SHP77 treated with DMSO at 0.1 percent for 48 hours (cell line): ENCODE measurements around the gene GALR2.
A peak's percentile ranks its signal among the peaks of the same experiment; 100 is the strongest.
"Not testable (repeated sequence)": the region's sequence is repeated elsewhere in the genome, so short reads cannot be mapped to it uniquely, and the experiment has no call there.

Source experiments
- DNase-seq: peaks from one replicate; lab custom pipeline; 2025; lab: John Stamatoyannopoulos, UW

The GALR2 gene

GRCh38 chr17:76049836-76050537, 24.6 kb upstream of the GALR2 start:
- no peak for DNase-seq

- DNase-seq, result no peak
Observed at GRCh38 chr17:76050538-76051467, 23.8 kb upstream of the GALR2 start.

- DNase-seq, result no peak
Observed at GRCh38 chr17:76051561-76051960, 23.0 kb upstream of the GALR2 start.

GRCh38 chr17:76053246-76054111, 21.1 kb upstream of the GALR2 start:
- DNase-seq, result no peak

GRCh38 chr17:76054112-76054476, 20.5 kb upstream of the GALR2 start:
- no peak for DNase-seq

GRCh38 chr17:76056882-76057281, 17.7 kb upstream of the GALR2 start:
- DNase-seq, result no peak

GRCh38 chr17:76058264-76058663, 16.3 kb upstream of the GALR2 start:
- DNase-seq, result not testable (repeated sequence)

GRCh38 chr17:76063875-76064546, 10.6 kb upstream of the GALR2 start:
- DNase-seq, result no peak

- DNase-seq, result no peak
Observed at GRCh38 chr17:76065775-76066174, 8.8 kb upstream of the GALR2 start.

- DNase-seq, result no peak
Observed at GRCh38 chr17:76071531-76072147, 2.9 kb upstream of the GALR2 start.

GRCh38 chr17:76072148-76072858, 2.3 kb upstream of the GALR2 start, which contains the start of gene SRP68:
Gene SRP68, minus strand, starts transcription at chr17:76072517. Its CDS starts 26 bp downstream, at chr17:76072491.
- peak; percentile 75 for DNase-seq

- DNase-seq, result no peak
Observed at GRCh38 chr17:76075364-76076145, 974 bp downstream of the GALR2 start.

GRCh38 chr17:76076146-76076764, 1.7 kb downstream of the GALR2 start:
- no peak for DNase-seq

GRCh38 chr17:76076765-76077583, 2.4 kb downstream of the GALR2 start:
- DNase-seq, result no peak

GRCh38 chr17:76077584-76078110, 3.1 kb downstream of the GALR2 start:
- no peak for DNase-seq

- DNase-seq, result not testable (repeated sequence)
Observed at GRCh38 chr17:76078370-76078769, 3.8 kb downstream of the GALR2 start.

GRCh38 chr17:76078860-76079534, 4.4 kb downstream of the GALR2 start, which contains the start of gene ZACN:
Gene ZACN, plus strand, starts transcription at chr17:76079182. Its CDS starts 83 bp downstream, at chr17:76079265.
- DNase-seq, result peak; percentile 71
